GM21528 (cell line): ENCODE measurements around the gene NLRC3.
"Not testable (repeated sequence)": the region's sequence is repeated elsewhere in the genome, so short reads cannot be mapped to it uniquely, and the experiment has no call there.

Source experiments
- ATAC-seq: cut with Tn5 transposase; IDR thresholded peaks from one replicate; pipeline ENCODE4 v1.9.1; 2021; ENCODE audit warnings: mild to moderate bottlenecking, moderate library complexity; ENCODE audit not compliant: unreplicated experiment, low FRiP score

The NLRC3 gene

GRCh38 chr16:3549906-3550305 is 27.3 kb downstream of the NLRC3 start:
- no peak for ATAC-seq

DNA sequence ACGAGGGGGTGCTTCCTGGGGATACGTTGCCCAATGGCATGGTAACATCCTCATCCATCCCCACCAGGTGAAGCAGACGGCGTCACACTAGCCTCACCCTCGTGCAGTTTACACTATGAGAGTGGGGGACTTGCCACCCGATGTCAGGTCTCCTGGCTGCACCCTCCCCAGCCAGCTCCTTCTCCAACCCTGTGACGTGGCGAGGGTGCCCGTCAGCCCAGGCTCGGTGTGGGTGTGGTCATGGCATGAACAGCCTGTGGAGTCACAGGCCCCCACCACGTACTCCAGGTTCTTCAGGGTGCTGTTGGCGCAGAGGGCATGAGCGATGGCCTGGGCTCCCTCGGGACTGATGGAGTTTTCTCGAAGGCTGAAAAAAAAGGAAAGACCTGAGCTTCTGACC is 28.3 kb downstream of the NLRC3 start:
- ATAC-seq = no peak

GRCh38 chr16:3548445-3548844 is 28.8 kb downstream of the NLRC3 start:
- ATAC-seq = no peak

DNA sequence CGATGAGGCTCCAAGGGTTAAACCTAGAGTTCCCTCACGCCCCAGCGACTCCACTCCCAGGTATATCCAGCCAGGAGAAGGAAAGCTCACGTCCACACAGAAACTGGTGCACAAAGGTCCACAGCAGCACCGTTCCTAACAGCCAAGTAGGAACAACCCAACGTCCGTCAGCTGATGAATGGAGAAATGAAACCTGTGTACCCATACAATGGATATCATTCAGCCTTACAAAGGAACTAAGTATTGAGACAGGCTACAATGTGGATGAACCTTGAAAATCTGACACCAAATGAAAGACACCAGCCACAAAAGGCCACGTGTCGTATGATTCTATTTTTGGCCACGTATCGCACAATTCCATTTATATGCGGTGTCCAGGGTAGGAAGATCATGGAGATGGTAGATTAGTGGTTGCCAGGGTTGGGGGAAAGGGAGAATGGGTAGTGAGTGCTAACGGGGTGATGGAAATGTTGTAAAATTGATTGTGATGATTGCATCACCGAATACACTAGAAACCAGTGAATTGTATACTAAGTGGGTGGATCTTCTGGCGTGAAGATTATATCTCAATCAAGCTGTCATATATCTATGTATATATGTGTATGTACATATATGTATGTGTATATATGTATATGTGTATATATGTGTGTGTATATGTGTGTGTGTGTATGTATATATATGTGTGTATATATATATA is 30.1 kb downstream of the NLRC3 start:
- ATAC-seq = no peak

DNA sequence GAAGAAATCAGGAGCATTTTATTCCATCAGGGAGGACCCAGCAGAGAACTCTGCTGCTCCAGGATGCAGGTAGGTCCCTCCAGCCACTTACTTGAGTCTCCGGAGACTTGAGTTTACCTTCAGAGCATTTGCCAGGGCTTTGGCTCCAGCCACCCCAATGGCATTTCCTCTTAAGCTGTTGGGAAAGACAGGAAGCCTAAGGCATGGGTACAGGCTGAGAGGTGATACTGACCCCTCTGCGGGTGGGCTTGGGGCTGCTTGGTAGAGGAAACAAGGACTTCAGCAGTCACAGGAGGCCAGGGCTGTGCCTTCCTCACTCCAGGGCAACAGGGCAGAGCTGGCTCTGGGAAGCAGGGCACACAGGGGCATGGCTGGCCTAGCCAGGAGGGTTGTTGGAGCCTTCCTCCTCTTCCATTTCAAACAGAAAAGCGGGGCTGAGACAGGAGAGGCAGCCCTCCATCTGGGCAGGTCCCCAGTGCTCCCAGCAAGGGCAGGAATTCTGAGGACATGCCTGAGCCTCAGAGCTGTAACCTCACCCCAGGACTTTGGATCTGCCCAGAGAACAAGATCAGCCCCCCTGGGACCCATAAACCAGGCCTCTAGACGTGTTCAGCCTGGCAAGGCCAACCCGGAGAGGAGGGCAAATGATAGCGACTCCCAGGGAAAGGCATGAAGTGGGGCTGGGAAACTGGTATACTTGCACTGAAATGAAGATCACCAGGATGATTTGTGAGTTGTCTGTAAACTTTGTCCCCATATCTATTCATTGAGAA is 34.4 kb downstream of the NLRC3 start:
- no peak for ATAC-seq

GRCh38 chr16:3541527-3542155 is 35.6 kb downstream of the NLRC3 start:
- no peak for ATAC-seq

- ATAC-seq = no peak
These were observed 39.0 kb downstream of the NLRC3 start for GRCh38 chr16:3538222-3538621.

GRCh38 chr16:3536851-3537250 is 40.4 kb downstream of the NLRC3 start:
- ATAC-seq = no peak

GRCh38 chr16:3536271-3536731 is 40.9 kb downstream of the NLRC3 start:
- no peak for ATAC-seq

GRCh38 chr16:3534126-3534525 is 43.1 kb downstream of the NLRC3 start:
- no peak for ATAC-seq

GRCh38 chr16:3532741-3533140 is 44.5 kb downstream of the NLRC3 start:
- ATAC-seq = no peak

- no peak for ATAC-seq
These were observed 46.8 kb downstream of the NLRC3 start for GRCh38 chr16:3530371-3530914.

DNA sequence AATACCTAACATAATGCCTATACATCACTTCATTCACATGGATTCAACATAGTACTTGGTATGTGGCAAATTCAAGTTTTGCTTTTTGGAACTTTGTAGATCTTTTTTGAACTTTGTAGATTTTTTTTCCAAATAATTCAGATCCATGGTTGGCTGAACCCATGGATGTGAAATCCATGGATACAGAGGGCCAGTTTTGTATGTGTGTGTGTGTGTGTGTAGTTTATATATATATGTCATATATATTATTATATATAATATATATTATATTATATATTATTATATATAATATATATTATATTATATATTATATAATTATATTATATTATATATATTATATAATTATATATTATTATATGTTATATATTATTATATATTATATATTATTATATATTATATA is 48.0 kb downstream of the NLRC3 start:
- ATAC-seq = no peak

DNA sequence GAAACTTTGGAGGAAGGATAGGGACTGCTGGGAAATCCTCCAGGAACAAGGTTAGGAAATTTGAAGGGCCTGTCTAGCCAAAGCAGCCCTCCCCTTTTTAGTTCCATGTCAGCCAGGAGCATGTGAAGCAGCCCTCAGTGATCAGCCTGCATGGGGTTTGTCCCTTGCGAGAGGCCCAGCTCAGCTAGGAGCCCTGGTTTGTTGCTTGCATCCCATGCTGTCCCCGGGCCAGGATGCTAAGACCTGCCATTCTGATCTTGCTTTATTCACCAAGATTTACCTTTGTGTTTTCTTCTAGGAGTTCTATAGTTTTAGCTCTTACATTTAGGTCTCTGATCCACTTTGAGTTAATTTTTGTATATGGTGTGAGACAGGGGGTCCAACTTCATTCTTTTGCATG is 48.8 kb downstream of the NLRC3 start:
- no peak for ATAC-seq

GRCh38 chr16:3527216-3527829 is 49.9 kb downstream of the NLRC3 start:
- not testable (repeated sequence) for ATAC-seq

DNA sequence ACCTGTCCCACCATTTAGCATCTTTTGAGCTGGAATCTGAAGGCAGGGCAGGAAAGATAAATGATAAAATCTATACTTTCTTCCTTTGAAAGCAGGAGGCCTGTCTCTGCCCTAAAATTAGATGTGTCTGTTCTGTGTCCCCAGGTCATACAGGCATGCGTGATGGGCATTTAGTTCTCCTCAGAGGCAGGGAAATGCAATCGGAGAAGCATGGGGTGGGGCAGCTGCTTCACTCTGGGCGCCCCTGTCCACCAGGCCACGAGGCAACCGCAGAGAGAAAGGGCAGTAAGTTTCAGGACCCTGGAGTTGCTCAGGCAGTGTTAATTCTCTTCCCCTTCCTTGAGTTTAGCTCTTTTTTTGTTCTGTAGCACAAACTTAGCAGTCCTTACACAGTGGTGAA is 51.3 kb downstream of the NLRC3 start:
- ATAC-seq = no peak

GRCh38 chr16:3523281-3523680 is 53.9 kb downstream of the NLRC3 start:
- ATAC-seq = no peak

DNA sequence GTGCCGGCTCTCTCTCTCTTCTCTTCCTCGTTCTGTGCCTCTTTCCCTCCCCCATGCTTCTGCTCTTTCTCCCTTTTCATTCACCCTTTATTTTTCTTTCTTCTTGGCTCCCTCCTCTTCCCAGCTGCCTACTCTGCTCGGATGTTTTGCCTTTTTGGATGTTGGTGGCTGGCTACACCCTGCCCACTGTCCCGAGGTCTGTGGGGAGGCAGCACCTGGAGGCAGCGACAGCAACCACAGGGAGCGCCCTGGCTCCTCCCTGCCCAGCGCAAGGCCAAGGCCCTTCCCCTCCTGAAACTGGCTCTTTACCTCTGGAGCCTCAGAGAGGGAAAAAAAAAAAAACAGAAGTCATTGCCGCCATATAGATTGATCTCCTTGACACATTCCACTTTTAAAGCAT is 56.4 kb downstream of the NLRC3 start:
- ATAC-seq = no peak

DNA sequence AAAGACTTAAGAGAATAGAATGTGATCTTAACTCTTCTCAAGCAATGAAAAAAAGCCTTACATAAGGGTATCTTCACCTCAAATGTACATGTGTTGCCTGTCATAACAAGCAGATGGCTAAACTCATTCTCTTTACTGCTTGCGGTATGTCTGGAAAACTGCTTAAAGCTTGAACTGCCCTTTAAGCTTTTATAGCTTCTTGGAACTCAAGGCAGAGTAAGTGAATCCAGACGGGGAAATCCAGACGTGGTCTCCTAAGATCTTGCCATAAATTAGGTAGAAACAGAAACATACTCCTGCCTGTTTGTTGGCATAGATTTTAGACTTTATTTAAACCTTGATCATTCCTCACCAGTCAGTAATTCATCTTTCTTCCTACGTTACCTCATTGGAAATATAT is 56.8 kb downstream of the NLRC3 start:
- no peak for ATAC-seq

DNA sequence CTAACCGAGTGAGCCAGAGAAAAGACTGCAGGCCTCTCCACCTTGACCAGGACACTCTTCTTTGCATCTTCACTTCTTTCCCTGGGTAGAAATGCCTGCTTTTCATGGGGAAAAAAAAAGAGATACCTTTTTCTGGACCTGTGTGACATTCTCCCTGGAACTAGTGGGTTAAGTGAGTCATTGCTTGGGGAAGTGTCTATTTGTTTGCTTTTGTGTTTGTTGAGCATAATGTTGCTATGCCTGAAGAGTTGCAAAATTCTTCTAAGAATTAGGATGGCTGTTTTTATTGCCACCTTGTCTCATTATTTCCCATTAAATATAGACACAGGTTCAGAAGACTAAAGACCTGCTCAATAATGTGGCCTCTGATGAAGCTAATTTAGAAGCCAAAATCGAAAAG is 57.6 kb downstream of the NLRC3 start:
- ATAC-seq = no peak

- ATAC-seq = no peak
These were observed 58.2 kb downstream of the NLRC3 start for GRCh38 chr16:3518986-3519348.
